Neural crest cell (in vitro differentiated cells): ENCODE results near the gene DLL4. TPM values are rescaled to one million over a fixed set of nuclear protein-coding genes. Genes with fewer than 3 reads are reported as not detected.
"Not testable (repeated sequence)": the region's sequence is repeated elsewhere in the genome, so short reads cannot be mapped to it uniquely, and the experiment has no call there.

Experiments
- DNase-seq: peaks from one replicate; pipeline ENCODE4 v3.0.0; 2021; ENCODE audit warnings: low read depth, mixed read lengths, low spot score
- H3K27ac Mint-ChIP-seq: one replicate; pipeline ENCODE4 v1.8.0; 2021; ENCODE audit warnings: mild to moderate bottlenecking, mixed read lengths; ENCODE audit not compliant: unreplicated experiment
- H3K27me3 Mint-ChIP-seq: 2 replicates; pipeline ENCODE4 v1.8.0; 2021; ENCODE audit warnings: low read depth, mild to moderate bottlenecking, mixed read lengths
- H3K36me3 Mint-ChIP-seq: 2 replicates; pipeline ENCODE4 v1.8.0; 2021; ENCODE audit warnings: low read depth, mild to moderate bottlenecking, mixed read lengths
- H3K4me1 Mint-ChIP-seq: 2 replicates; pipeline ENCODE4 v1.8.0; 2021; ENCODE audit warnings: mixed read lengths
- H3K4me3 Mint-ChIP-seq: one replicate; pipeline ENCODE4 v1.8.0; 2021; ENCODE audit warnings: mild to moderate bottlenecking, mixed read lengths
- H3K9me3 Mint-ChIP-seq: 2 replicates; pipeline ENCODE4 v1.8.0; 2021; ENCODE audit warnings: mixed read lengths
- CTCF ChIP-seq: fragments of 200-600 bp; sonication (generic); conservative IDR thresholded peaks from 2 replicates; pipeline ENCODE4 v1.5.0; 2021; ENCODE audit warnings: antibody characterized with exemption, mild to moderate bottlenecking
- total RNA-seq: library from RNA; stranded (reverse); gene quantifications from 2 replicates; pipeline ENCODE4 v1.2.1, GENCODE V29; 2021

Gene DLL4
- total RNA-seq, 1 donor from 2014 or later = 1.7 TPM

DNA sequence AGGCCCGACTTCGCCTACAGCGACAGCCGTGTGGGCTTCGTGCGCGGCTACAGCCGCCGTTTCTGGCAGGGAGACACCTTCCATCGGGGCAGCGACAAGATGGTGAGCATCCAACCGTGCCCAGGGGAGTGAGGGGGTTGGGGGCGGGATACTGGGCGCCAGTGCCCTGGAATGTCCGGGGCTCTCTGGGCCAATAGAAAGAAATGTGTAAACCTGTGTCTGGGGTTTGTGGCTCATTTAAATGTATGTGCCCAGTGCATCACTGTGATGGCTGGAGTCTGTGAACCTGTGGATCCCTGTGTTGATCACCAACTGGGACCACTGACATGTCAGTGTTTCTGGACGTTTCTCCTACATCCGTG, 24.6 kb downstream of the DLL4 start:
- H3K4me1 Mint-ChIP-seq = peaks cover 29% of the 10 kb centered on the region
- H3K27me3 Mint-ChIP-seq = peaks cover 10% of the 10 kb centered on the region
- H3K36me3 Mint-ChIP-seq = no peaks in the 10 kb centered on the region
- H3K9me3 Mint-ChIP-seq = no peaks in the 10 kb centered on the region
- peak overlapping the region; percentile 82 for H3K27ac Mint-ChIP-seq
- TF ChIP-seq CTCF = no peak
- DNase-seq = no peak
- peak overlapping the region; percentile 94 for H3K4me3 Mint-ChIP-seq

- not testable (repeated sequence) for H3K36me3 Mint-ChIP-seq, DNase-seq, H3K27ac Mint-ChIP-seq, H3K9me3 Mint-ChIP-seq, H3K27me3 Mint-ChIP-seq
- Mint-ChIP-seq H3K4me3 (peak overlapping the region; percentile 94), H3K4me1 (peaks cover 35% of the 10 kb centered on the region)
Measured at GRCh38 chr15:40954158-40954848, 25.2 kb downstream of the DLL4 start.

DNA sequence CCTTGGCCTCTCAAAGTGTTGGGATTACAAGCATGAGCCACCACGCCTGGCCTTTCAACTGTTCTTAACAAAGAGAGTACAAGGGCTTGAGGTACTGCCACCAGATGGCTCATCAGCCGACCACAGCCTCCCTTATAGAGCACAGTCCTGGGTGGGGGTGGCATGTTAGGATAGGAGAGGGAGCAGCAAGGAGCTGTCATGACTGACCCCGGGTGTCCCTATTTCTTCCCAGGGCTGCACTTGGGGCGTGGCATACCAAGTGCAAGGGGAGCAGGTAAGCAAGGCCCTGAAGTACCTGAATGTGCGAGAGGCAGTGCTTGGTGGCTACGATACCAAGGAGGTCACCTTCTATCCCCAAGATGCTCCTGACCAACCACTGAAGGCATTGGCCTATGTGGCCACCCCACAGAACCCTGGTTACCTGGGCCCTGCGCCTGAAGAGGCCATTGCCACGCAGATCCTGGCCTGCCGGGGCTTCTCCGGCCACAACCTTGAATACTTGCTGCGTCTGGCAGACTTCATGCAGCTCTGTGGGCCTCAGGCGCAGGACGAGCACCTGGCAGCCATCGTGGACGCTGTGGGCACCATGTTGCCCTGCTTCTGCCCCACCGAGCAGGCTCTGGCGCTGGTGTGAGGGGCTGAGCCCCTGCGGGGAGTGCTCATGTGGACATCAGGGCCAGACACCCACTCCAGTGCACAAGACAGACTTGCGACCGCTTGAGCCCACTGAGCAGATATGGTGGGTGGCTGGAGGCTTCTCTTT, 26.2 kb downstream of the DLL4 start:
- H3K4me3 Mint-ChIP-seq = peak overlapping the region; percentile 94
- H3K27me3 Mint-ChIP-seq = peaks cover 8% of the 10 kb centered on the region
- H3K9me3 Mint-ChIP-seq = no peaks in the 10 kb centered on the region
- H3K4me1 Mint-ChIP-seq = peaks cover 44% of the 10 kb centered on the region
- H3K27ac Mint-ChIP-seq = no peak overlapping the region
- DNase-seq = no peak
- H3K36me3 Mint-ChIP-seq = no peaks in the 10 kb centered on the region
- TF ChIP-seq CTCF = no peak

GRCh38 chr15:40955930-40956540, 26.9 kb downstream of the DLL4 start:
- Mint-ChIP-seq H3K4me3 (peak overlapping the region; percentile 54), H3K4me1 (peaks cover 44% of the 10 kb centered on the region), H3K9me3 (no peaks in the 10 kb centered on the region), H3K27me3 (peaks cover 8% of the 10 kb centered on the region), H3K36me3 (no peaks in the 10 kb centered on the region), H3K27ac (no peak overlapping the region)
- TF ChIP-seq CTCF = no peak
- no peak for DNase-seq

GRCh38 chr15:40956541-40956982, 27.4 kb downstream of the DLL4 start:
- Mint-ChIP-seq H3K4me1 (peaks cover 43% of the 10 kb centered on the region), H3K36me3 (no peaks in the 10 kb centered on the region), H3K27me3 (peaks cover 8% of the 10 kb centered on the region), H3K4me3 (peak overlapping the region; percentile 54), H3K9me3 (no peaks in the 10 kb centered on the region), H3K27ac (no peak overlapping the region)
- no peak for TF ChIP-seq CTCF
- DNase-seq = no peak
